IMR-90 (cell line): ENCODE results near the gene MFAP4. TPM values are rescaled to one million over a fixed set of nuclear protein-coding genes. Genes with fewer than 3 reads are reported as not detected.

Experiments used
- ATAC-seq: fragments of 200-7000 bp; cut with Tn5 transposase; 2 replicates; pipeline ENCODE4 v1.9.1; 2020; ENCODE audit warnings: low read depth, mild to moderate bottlenecking, moderate library complexity
- BruUV-seq: library from RNA; stranded (reverse); fragments of 400-500 nt; replicated peaks from 2 replicates; lab custom pipeline; 2021; lab: Mats Ljungman, UMichigan
- CTCF ChIA-PET: fragments of 300-600 bp; formaldehyde crosslinking; extraction: SDS; loops from one replicate; lab custom pipeline; 2021; ENCODE audit warnings: antibody characterized with exemption; lab: Yijun Ruan, JAX
- POLR2A ChIA-PET: fragments of 300-600 bp; sonication (Branson Sonifier 250); formaldehyde crosslinking; loops from one replicate; lab custom pipeline; 2022; ENCODE audit warnings: antibody characterized with exemption; ENCODE audit not compliant: unreplicated experiment; lab: Charles Lee
- DNase-seq: peaks from one replicate; pipeline ENCODE4 v3.0.0; 2013
- H2AFZ ChIP-seq: replicated peaks from 2 replicates; pipeline ENCODE3; 2013; ENCODE audit warnings: low read length, mild to moderate bottlenecking; ENCODE audit not compliant: poor library complexity
- H2AK5ac ChIP-seq: 2 replicates; pipeline ENCODE4 v1.6.1; 2013; ENCODE audit warnings: low read depth, low read length, inconsistent platforms
- H2AK9ac ChIP-seq: replicated peaks from 2 replicates; pipeline ENCODE3; 2013; ENCODE audit warnings: mild to moderate bottlenecking, low read depth, low read length, moderate library complexity; ENCODE audit not compliant: poor library complexity
- H2BK120ac ChIP-seq: 2 replicates; pipeline ENCODE4 v1.6.1; 2013; ENCODE audit warnings: low read depth, low read length, inconsistent platforms
- H2BK15ac ChIP-seq: 3 replicates; pipeline ENCODE4 v1.6.1; 2013; ENCODE audit warnings: low read depth, low read length, inconsistent platforms
- H2BK20ac ChIP-seq: 2 replicates; pipeline ENCODE4 v1.6.1; 2013; ENCODE audit warnings: low read depth, mild to moderate bottlenecking, inconsistent platforms, low read length, moderate library complexity
- H2BK5ac ChIP-seq: 2 replicates; pipeline ENCODE4 v1.6.1; 2013; ENCODE audit warnings: mild to moderate bottlenecking, low read depth, low read length, inconsistent platforms; ENCODE audit not compliant: poor library complexity, severe bottlenecking
- H3K14ac ChIP-seq: replicated peaks from 2 replicates; pipeline ENCODE4 v1.6.1; 2013; ENCODE audit warnings: low read depth, low read length, inconsistent platforms
- H3K18ac ChIP-seq: 2 replicates; pipeline ENCODE4 v1.6.1; 2013; ENCODE audit warnings: low read depth, low read length, control low read depth
- H3K23ac ChIP-seq: 2 replicates; pipeline ENCODE4 v1.6.1; 2013; ENCODE audit warnings: low read depth, low read length, inconsistent platforms
- H3K27ac ChIP-seq: 2 replicates; pipeline ENCODE4 v1.5.1; 2013; ENCODE audit warnings: mild to moderate bottlenecking, control low read depth, low read length; ENCODE audit not compliant: insufficient read depth
- H3K27me3 ChIP-seq: 2 replicates; pipeline ENCODE4 v1.6.1; 2013; ENCODE audit warnings: low read length; ENCODE audit not compliant: control insufficient read depth, insufficient read depth
- H3K36me3 ChIP-seq: 2 replicates; pipeline ENCODE4 v1.6.1; 2013; ENCODE audit warnings: low read length, mixed read lengths; ENCODE audit not compliant: control insufficient read depth, insufficient read depth
- H3K4ac ChIP-seq: 2 replicates; pipeline ENCODE4 v1.6.1; 2013; ENCODE audit warnings: low read depth, low read length, inconsistent platforms
- H3K4me1 ChIP-seq: 2 replicates; pipeline ENCODE4 v1.6.1; 2013; ENCODE audit warnings: low read length, mixed read lengths; ENCODE audit not compliant: control insufficient read depth, insufficient read depth
- H3K4me2 ChIP-seq: 2 replicates; pipeline ENCODE4 v1.6.1; 2013; ENCODE audit warnings: low read depth, mild to moderate bottlenecking, control low read depth, low read length, moderate library complexity
- H3K4me3 ChIP-seq: 2 replicates; pipeline ENCODE4 v1.5.1; 2013; ENCODE audit warnings: low read depth, mild to moderate bottlenecking, control low read depth, low read length, moderate library complexity; ENCODE audit not compliant: insufficient read depth
- H3K56ac ChIP-seq: 2 replicates; pipeline ENCODE4 v1.6.1; 2013; ENCODE audit warnings: low read length, inconsistent platforms; ENCODE audit not compliant: insufficient read depth; ENCODE audit errors: extremely low read depth
- H3K79me1 ChIP-seq, 2 experiments: 2 replicates each; pipeline ENCODE4 v1.6.1; 2013; ENCODE audit warnings: low read length in 2 of 2, inconsistent platforms in 1 of 2, low read depth in 1 of 2
- H3K9ac ChIP-seq: 2 replicates; pipeline ENCODE4 v1.6.1; 2013; ENCODE audit warnings: low read depth, low read length, control low read depth
- H3K9me1 ChIP-seq: 2 replicates; pipeline ENCODE4 v1.6.1; 2013; ENCODE audit warnings: low read length, inconsistent platforms; ENCODE audit not compliant: insufficient read depth
- H3K9me3 ChIP-seq: 2 replicates; pipeline ENCODE4 v1.6.1; 2013; ENCODE audit warnings: low read length; ENCODE audit not compliant: control insufficient read depth, insufficient read depth
- H4K20me1 ChIP-seq: 2 replicates; pipeline ENCODE4 v1.6.1; 2013; ENCODE audit warnings: low read length, inconsistent platforms; ENCODE audit not compliant: insufficient read depth
- H4K5ac ChIP-seq: 2 replicates; pipeline ENCODE4 v1.6.1; 2013; ENCODE audit warnings: mild to moderate bottlenecking, low read depth, low read length, control low read depth
- H4K8ac ChIP-seq, 2 experiments: 2 replicates each; pipeline ENCODE4 v1.6.1; 2013; ENCODE audit warnings: low read depth in 2 of 2, low read length in 2 of 2, control low read depth in 1 of 2, inconsistent platforms in 1 of 2
- H4K91ac ChIP-seq: 2 replicates; pipeline ENCODE4 v1.6.1; 2013; ENCODE audit warnings: low read depth, low read length, inconsistent platforms; ENCODE audit not compliant: insufficient read depth
- BHLHE40 ChIP-seq: fragments of 150-350 bp; IDR thresholded peaks from 2 replicates; pipeline ENCODE4 v1.6.1; 2016; ENCODE audit warnings: mild to moderate bottlenecking, low read depth, low read length
- CEBPB ChIP-seq: IDR thresholded peaks from 2 replicates; pipeline ENCODE4 v1.6.1; 2012; ENCODE audit warnings: low read depth, low read length, improper control_type of control experiment
- CHD1 ChIP-seq: IDR thresholded peaks from 2 replicates; pipeline ENCODE4 v1.6.1; 2012; ENCODE audit warnings: low read depth, low read length, improper control_type of control experiment
- CTCF ChIP-seq: conservative IDR thresholded peaks from 2 replicates; pipeline ENCODE4 v1.5.1; 2012; ENCODE audit warnings: mild to moderate bottlenecking, low read depth, low read length, improper control_type of control experiment
- FOS ChIP-seq: fragments of 150-350 bp; IDR thresholded peaks from 2 replicates; pipeline ENCODE4 v1.6.1; 2016; ENCODE audit warnings: low read depth, low read length
- MAZ ChIP-seq: IDR thresholded peaks from 2 replicates; pipeline ENCODE4 v1.6.1; 2012; ENCODE audit warnings: low read depth, mild to moderate bottlenecking, low read length, improper control_type of control experiment, moderate library complexity, borderline replicate concordance
- MXI1 ChIP-seq: IDR thresholded peaks from 2 replicates; pipeline ENCODE4 v1.6.1; 2012; ENCODE audit warnings: low read depth, mild to moderate bottlenecking, low read length, moderate library complexity, borderline replicate concordance
- NFE2L2 ChIP-seq: fragments of 150-350 bp; IDR thresholded peaks from 2 replicates; pipeline ENCODE4 v1.6.1; 2016; ENCODE audit warnings: low read depth, mild to moderate bottlenecking, low read length
- POLR2A ChIP-seq: IDR thresholded peaks from 2 replicates; pipeline ENCODE4 v1.6.1; 2012; ENCODE audit warnings: mild to moderate bottlenecking, low read depth, low read length
- RAD21 ChIP-seq: IDR thresholded peaks from 2 replicates; pipeline ENCODE4 v1.6.1; 2012; ENCODE audit warnings: low read length, improper control_type of control experiment
- RCOR1 ChIP-seq: IDR thresholded peaks from 2 replicates; pipeline ENCODE4 v1.6.1; 2012; ENCODE audit warnings: mild to moderate bottlenecking, low read length, improper control_type of control experiment; ENCODE audit not compliant: insufficient replicate concordance
- RFX5 ChIP-seq: IDR thresholded peaks from 2 replicates; pipeline ENCODE4 v1.8.0; 2012; ENCODE audit warnings: low read depth, mild to moderate bottlenecking, low read length, moderate library complexity
- SMC3 ChIP-seq: fragments of 150-350 bp; IDR thresholded peaks from 2 replicates; pipeline ENCODE4 v1.6.1; 2016; ENCODE audit warnings: low read depth, mild to moderate bottlenecking, antibody characterized with exemption, low read length, moderate library complexity
- WGBS, 2 experiments: methylation state at CpG; one replicate each; pipeline versions ENCODE4 v1.1.5 to v1.1.7; 2013; ENCODE audit warnings: missing lambda C conversion rate in 2 of 2; ENCODE audit not compliant: insufficient read length in 1 of 2; ENCODE audit errors: extremely low coverage in 2 of 2; 5-methylcytosine and 5-hydroxymethylcytosine counted together
- dilution Hi-C: fragments of 300-500 bp; cut with HindIII; formaldehyde crosslinking; loops from one replicate; pipeline ENCODE4 v1.14.3; 2018; ENCODE audit warnings: low sequenced_read_pairs; ENCODE audit not compliant: unreplicated experiment
- in situ Hi-C: fragments of 300-500 bp; cut with MboI; formaldehyde crosslinking; loops from 3 replicates; pipeline ENCODE4 v1.14.3; 2019; ENCODE audit warnings: low sequenced_read_pairs, inconsistent platforms, mixed read lengths
- intact Hi-C: fragments of 100-400 bp; cut with micrococcal nuclease; formaldehyde crosslinking; loops from 2 replicates; pipeline ENCODE4 v1.10.0; 2022
- polyA plus RNA-seq, 3 experiments: library from polyadenylated mRNA; depleted of rRNA; stranded (reverse); fragments of >200 nt; gene quantifications; 2 replicates each; pipeline ENCODE4 v1.2.3, GENCODE V29; 2012; ENCODE audit warnings: low replicate concordance in 1 of 3
- total RNA-seq: library from RNA; depleted of rRNA; stranded (reverse); fragments of >200 nt; gene quantifications from 2 replicates; pipeline ENCODE4 v1.2.3, GENCODE V29; 2012
- TF ChIP-seq, protein P1 (sequence below): fragments of 150-350 bp; IDR thresholded peaks from 2 replicates; pipeline ENCODE4 v1.6.1; 2016; ENCODE audit warnings: low read depth, mild to moderate bottlenecking, low read length, moderate library complexity, borderline replicate concordance

Gene MFAP4
- total and polyA plus RNA-seq, 2 of the 4 experiments (the other 2 are of a cell fraction): 7.0 to 71.6 TPM

- no peak for TF ChIP-seq NFE2L2
Observed at GRCh38 chr17:19415806-19416775, 29.1 kb upstream of the MFAP4 start (continued).

DNA sequence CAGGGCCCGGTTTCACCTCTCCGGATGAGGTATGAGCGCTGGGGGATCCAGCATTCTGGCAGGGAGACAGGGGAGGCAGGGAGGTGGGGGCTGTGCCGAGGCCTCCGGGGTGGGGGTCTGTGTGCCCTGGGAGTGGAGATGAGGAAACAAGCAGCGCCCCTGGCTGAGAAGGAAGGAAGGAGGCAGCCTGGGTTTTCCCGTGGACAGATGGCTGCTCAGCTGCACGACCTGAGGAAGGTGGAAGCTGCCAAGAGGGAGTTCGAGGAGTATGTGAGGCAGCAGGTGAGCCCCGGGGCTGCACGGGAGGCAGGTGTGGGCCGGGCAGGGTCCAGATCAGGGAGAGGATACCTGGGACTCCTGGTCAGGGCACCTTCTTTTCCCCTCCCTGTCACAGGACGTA, 28.3 kb upstream of the MFAP4 start:
- H3K4ac ChIP-seq: no peak overlapping the region
- no peak overlapping the region for H3K4me3 ChIP-seq
- H3K18ac ChIP-seq: no peak overlapping the region
- H2BK5ac ChIP-seq: no peak overlapping the region
- 0 out of 2 replicates have a peak, but pooled peaks cover 4% of the 10 kb centered on the region for H3K9me1 ChIP-seq
- 65% methylated on average over 5 of the region's 13 CpGs; no CpG with 5 or more reads in 1 of the 2 experiments for WGBS, 2 experiments
- intact Hi-C loops: no loop called here
- H2BK120ac ChIP-seq: no peak overlapping the region
- in situ Hi-C loops: no loop called here
- no peak overlapping the region for H4K91ac ChIP-seq
- no peak overlapping the region for H3K23ac ChIP-seq
- ATAC-seq: no peak
- H2AFZ ChIP-seq: no peak overlapping the region
- no peak overlapping the region for H4K8ac ChIP-seq
- dilution Hi-C loops: no loop called here
- H2BK15ac ChIP-seq: no peak overlapping the region
- POLR2A ChIA-PET: no interaction called here
- no peaks in the 10 kb centered on the region for H3K27me3 ChIP-seq
- no peak overlapping the region for H4K5ac ChIP-seq
- no peak overlapping the region for H2BK20ac ChIP-seq
- no peak overlapping the region for H3K56ac ChIP-seq
- BruUV-seq: no TSS peak
- no peak overlapping the region for H2AK9ac ChIP-seq
- no peak overlapping the region for H3K4me2 ChIP-seq
- H3K14ac ChIP-seq: no peak overlapping the region
- no peak overlapping the region for H3K9ac ChIP-seq
- DNase-seq: no peak
- no peaks in the 10 kb centered on the region for H3K36me3 ChIP-seq
- no peaks in the 10 kb centered on the region for H4K20me1 ChIP-seq
- H3K9me3 ChIP-seq: no peaks in the 10 kb centered on the region
- H3K79me1 ChIP-seq: no peaks in the 10 kb centered on the region
- H3K27ac ChIP-seq: no peak overlapping the region
- CTCF ChIA-PET: no interaction called here
- peaks cover 10% of the 10 kb centered on the region for H3K4me1 ChIP-seq
- H2AK5ac ChIP-seq: no peak overlapping the region
- no peak for TF ChIP-seq SMC3
- no peak for TF ChIP-seq MXI1
- TF ChIP-seq CTCF: no peak
- no peak for TF ChIP-seq MAZ
- TF ChIP-seq, protein P1, sequence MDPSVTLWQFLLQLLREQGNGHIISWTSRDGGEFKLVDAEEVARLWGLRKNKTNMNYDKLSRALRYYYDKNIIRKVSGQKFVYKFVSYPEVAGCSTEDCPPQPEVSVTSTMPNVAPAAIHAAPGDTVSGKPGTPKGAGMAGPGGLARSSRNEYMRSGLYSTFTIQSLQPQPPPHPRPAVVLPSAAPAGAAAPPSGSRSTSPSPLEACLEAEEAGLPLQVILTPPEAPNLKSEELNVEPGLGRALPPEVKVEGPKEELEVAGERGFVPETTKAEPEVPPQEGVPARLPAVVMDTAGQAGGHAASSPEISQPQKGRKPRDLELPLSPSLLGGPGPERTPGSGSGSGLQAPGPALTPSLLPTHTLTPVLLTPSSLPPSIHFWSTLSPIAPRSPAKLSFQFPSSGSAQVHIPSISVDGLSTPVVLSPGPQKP: no peak
- TF ChIP-seq RAD21: no peak
- TF ChIP-seq POLR2A: no peak
- no peak for TF ChIP-seq RCOR1
- TF ChIP-seq FOS: no peak
- TF ChIP-seq CHD1: no peak
- TF ChIP-seq NFE2L2: no peak
- TF ChIP-seq CEBPB: no peak
- TF ChIP-seq RFX5: no peak
- no peak for TF ChIP-seq BHLHE40
